Activated T-cell treated with anti-CD3 and anti-CD28 coated beads for 24 hours (primary cell): ENCODE results near the gene APBA3.

ENCODE experiments used
- DNase-seq: peaks from one replicate; pipeline ENCODE4 v3.0.0-alpha.2; 2020; ENCODE audit warnings: low read depth

The APBA3 gene

GRCh38 chr19:3746371-3747056 is 15.0 kb downstream of the APBA3 start:
- no peak for DNase-seq

GRCh38 chr19:3745363-3746045 is 16.0 kb downstream of the APBA3 start:
- no peak for DNase-seq

DNA sequence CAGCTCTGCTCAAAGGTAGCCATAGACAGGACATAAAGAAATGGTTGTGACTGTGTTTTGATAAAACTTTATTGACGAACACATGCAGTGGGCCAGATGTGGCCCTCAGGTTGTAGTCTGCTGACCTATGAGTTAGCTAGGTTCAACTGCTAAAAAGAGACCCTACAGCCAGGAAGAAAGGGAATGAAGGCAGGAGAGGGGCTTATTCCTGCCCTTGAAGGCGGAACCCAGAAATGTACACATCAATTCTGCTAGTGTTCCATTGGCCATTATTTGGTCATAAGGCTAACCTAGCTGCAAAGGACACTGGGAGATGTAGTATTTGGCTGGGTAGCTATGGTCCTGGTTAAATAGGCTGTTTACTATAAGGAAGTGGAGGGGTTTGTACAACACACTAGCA is 18.0 kb downstream of the APBA3 start:
- DNase-seq: no peak

DNA sequence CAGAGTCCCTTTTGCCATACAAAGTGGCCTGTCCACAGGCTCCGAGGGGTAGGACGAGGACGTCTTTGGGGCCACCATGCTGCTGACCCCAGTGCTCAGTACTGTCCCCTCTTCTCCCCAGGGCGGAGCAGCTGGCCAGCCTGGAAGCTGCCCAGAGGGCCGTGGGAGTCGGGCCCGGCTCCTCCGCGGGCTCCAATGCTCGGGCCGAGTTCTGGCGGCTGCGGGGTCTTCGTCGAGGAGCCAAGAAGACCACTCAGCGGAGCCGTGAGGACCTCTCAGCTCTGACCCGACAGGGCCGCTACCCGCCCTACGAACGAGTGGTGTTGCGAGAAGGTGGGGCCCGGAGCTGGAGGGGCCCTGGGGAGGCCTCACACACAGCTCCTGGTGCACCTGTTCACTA is 21.1 kb downstream of the APBA3 start:
- no peak for DNase-seq

DNA sequence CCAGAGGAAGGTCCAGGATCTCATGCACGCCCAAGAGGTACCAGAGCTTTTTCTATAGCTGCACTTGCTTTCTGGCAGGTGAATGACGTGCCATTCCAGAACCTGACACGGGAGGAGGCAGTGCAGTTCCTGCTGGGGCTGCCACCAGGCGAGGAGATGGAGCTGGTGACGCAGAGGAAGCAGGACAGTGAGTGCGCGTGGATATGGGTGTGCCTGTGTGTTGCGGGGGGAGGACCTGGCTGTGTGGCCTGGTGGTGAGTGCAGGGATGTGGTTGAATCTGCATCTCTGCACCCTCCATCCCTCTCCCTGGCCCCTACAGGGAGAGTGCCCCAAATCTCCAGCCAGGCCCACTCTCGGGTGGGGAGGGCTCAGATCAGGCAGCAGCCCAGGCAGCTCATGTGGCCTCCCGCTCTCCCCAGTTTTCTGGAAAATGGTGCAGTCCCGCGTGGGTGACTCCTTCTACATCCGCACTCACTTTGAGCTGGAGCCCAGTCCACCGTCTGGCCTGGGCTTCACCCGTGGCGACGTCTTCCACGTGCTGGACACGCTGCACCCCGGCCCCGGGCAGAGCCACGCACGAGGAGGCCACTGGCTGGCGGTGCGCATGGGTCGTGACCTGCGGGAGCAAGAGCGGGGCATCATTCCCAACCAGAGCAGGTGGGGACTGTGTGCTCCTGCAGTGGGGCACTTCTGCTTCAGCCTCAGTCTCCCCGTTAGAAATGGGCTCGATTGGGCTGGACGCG is 22.8 kb downstream of the APBA3 start:
- DNase-seq: no peak

GRCh38 chr19:3737487-3738205 is 23.8 kb downstream of the APBA3 start:
- DNase-seq: no peak

GRCh38 chr19:3736106-3736724 is 25.3 kb downstream of the APBA3 start:
- no peak for DNase-seq

- DNase-seq: no peak
These were observed 27.2 kb downstream of the APBA3 start for GRCh38 chr19:3734310-3734600.

DNA sequence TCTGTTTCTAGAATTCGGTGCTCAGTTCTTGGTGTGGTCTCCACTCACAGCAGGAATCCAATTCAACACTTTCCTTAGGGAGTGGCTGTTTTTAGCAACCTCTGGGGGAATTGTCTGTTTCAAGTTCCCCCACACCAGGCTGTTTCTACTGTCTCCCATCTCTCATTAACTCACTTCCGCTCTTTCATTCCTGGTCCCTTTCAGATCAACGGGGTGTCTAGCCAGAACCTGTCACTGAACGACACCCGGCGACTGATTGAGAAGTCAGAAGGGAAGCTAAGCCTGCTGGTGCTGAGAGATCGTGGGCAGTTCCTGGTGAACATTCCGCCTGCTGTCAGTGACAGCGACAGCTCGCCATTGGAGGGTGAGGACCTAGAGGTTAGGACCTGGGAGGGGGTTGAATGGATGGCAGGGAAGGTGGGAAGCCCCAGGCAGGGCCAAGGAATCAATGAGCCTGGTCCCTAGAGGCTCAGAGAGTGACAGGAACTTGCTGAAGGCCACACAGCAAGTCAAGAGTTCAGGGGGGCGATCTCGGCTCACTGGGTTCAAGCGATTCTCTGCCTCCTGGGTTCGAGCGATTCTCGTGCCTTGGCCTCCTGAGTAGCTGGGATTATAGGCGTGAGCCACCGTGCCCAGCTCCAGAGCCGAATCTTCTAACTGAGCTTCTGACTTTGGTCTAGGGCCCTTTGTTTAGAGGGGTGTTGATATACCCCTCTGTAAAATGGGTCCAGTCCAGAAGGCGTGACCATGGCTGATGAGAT is 27.8 kb downstream of the APBA3 start:
- no peak for DNase-seq

- no peak for DNase-seq
These were observed 29.4 kb downstream of the APBA3 start for GRCh38 chr19:3732108-3732507.

DNA sequence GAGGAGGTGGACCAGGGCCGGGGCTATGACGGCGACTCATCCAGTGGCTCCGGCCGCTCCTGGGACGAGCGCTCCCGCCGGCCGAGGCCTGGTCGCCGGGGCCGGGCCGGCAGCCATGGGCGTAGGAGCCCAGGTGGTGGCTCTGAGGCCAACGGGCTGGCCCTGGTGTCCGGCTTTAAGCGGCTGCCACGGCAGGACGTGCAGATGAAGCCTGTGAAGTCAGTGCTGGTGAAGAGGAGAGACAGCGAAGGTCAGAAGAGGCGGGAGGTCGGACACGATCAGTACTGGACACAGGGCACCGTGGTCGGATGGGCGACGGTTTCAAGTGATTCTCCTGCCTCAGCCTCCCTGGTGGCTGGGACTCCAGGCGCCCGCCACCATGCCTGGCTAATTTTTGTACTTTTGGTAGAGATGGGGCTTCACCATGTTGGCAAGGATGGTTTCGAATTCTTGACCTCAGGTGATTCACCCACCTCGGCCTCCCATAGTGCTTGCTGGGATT is 31.0 kb downstream of the APBA3 start:
- no peak for DNase-seq

- no peak for DNase-seq
These were observed 35.7 kb downstream of the APBA3 start for GRCh38 chr19:3725640-3726310.

GRCh38 chr19:3725121-3725520 is 36.4 kb downstream of the APBA3 start:
- no peak for DNase-seq

- no peak for DNase-seq
These were observed 37.6 kb downstream of the APBA3 start for GRCh38 chr19:3723883-3724282.

- no peak for DNase-seq
These were observed 38.4 kb downstream of the APBA3 start for GRCh38 chr19:3723110-3723488.

GRCh38 chr19:3722443-3723109 is 38.9 kb downstream of the APBA3 start:
- DNase-seq: no peak

DNA sequence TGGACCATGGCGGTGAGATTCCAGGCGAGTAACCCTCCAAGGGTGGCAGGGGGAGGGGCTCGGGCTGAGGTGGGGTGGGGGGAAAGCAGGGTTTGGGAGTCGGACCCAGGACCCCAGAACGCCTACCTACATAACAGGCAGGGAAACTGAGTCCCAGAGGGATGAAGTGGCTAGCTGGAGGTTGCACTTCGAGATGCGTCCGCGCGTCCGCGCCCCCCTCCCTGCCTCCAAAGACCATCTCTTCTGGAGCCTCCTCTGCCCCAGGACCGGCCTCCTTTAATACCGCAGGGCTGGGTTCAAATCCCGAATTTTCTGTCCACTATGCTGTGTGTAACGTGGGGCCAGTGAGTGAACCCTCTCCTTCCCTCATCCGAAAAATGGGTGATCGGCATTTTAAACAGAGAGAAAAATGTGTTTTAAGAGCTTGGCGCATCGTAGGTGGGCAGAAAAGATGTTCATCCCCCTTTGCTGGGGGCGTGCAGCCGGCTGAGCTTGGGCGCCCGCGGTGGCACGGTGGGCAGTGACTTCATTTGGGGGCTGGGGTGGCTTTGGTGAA is 39.5 kb downstream of the APBA3 start:
- DNase-seq: no peak

DNA sequence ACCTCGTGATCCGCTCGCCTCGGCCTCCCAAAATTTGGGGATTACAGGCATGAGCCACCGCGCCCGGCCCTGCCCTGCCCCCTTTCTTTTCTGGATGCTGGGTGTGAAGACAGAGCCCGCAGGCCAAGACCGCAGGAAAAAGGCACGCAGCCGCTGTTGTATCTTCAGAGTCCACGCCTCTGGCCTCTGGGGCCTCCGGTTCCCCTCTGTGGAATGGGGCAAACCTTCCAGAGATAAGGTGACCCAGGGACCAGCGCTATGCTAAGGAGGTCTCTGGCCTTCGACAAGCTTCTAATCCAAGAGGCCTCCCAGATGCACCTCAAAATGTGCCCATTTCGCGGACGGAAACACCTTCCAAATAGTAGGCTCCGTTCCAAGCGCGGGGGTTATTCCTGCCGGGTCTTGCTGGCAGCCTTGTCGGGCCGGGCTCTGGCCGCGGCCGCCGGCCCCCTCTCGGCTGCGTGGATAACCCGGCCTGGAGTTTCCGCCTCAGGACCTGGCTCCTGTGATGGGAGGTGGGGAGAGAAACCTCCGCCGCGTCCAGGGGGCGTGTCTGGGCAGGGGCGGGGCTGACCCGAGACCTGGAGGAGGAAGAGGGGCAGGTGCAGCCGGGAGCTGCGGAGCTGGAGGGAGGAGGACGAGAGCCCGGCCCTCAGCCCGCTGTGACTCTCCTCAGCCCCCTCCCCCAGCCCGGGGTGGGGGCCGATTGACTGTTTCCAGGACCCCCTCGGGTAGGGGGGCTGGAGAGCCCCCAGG is 40.2 kb downstream of the APBA3 start:
- peak; percentile 84 for DNase-seq

GRCh38 chr19:3720349-3720917 is 41.1 kb downstream of the APBA3 start:
- DNase-seq: no peak
